A549 (cell line): ENCODE measurements around the gene NEXN.

Experiments used
- CEBPB ChIP-seq, 2 experiments: fragments of >200 bp in 1 of 2; sonication (Bioruptor Twin) in 1 of 2; formaldehyde crosslinking in 1 of 2; IDR thresholded peaks; 2 replicates each; pipeline ENCODE4 v1.6.1; 2012 to 2016
- CTCF ChIP-seq: fragments of >200 bp; sonication (Bioruptor Twin); formaldehyde crosslinking; IDR thresholded peaks from 3 replicates; pipeline ENCODE4 v1.5.1; 2016
- MYC ChIP-seq: IDR thresholded peaks from 2 replicates; pipeline ENCODE4 v1.6.1; 2012; ENCODE audit warnings: mild to moderate bottlenecking, inconsistent platforms, low read length, improper control_type of control experiment, borderline replicate concordance
- PHF8 ChIP-seq: fragments of 200-600 bp; sonication (generic); IDR thresholded peaks from 2 replicates; pipeline ENCODE4 v1.6.1; 2016; ENCODE audit warnings: low read depth, mild to moderate bottlenecking, antibody characterized with exemption, moderate library complexity, borderline replicate concordance
- POLR2A ChIP-seq: IDR thresholded peaks from 2 replicates; pipeline ENCODE4 v1.6.1; 2012; ENCODE audit warnings: mild to moderate bottlenecking, low read length
- RAD21 ChIP-seq, 2 experiments: fragments of >200 bp in 1 of 2; sonication (Bioruptor Twin) in 1 of 2; formaldehyde crosslinking in 1 of 2; IDR thresholded peaks in 1 of 2; conservative IDR thresholded peaks in 1 of 2; 2 replicates in 1 of 2; 3 replicates in 1 of 2; pipeline ENCODE4 v1.6.1; 2012 to 2018; ENCODE audit warnings: inconsistent platforms in 1 of 2
- RCOR1 ChIP-seq: fragments of 150-350 bp; IDR thresholded peaks from 2 replicates; pipeline ENCODE4 v1.6.1; 2014; ENCODE audit warnings: antibody characterized with exemption, low read length, low read depth
- SREBF2 ChIP-seq: fragments of 450-650 bp; IDR thresholded peaks from 2 replicates; pipeline ENCODE4 v1.6.1; 2014; ENCODE audit warnings: mild to moderate bottlenecking, moderate library complexity
- TF ChIP-seq, protein P1 (sequence below): IDR thresholded peaks from 2 replicates; pipeline ENCODE4 v1.6.1; 2012
- TF ChIP-seq, protein P2 (sequence below): fragments of 200-600 bp; sonication (generic); IDR thresholded peaks from 2 replicates; pipeline ENCODE4 v1.6.1; 2016; ENCODE audit warnings: antibody characterized with exemption, mild to moderate bottlenecking, moderate library complexity

GRCh38 chr1:77888081-77888780 lies at the start of gene NEXN:
- TF ChIP-seq CTCF (no peak), MYC (no peak), RAD21 (conservative IDR thresholded peaks at IDR 0.05 in 1 of 2, IDR thresholded peaks at IDR 0.05 in 1 of 2) (no peak), CEBPB (IDR thresholded peaks at IDR 0.05) (no peak), RCOR1 (no peak), PHF8 (no peak), POLR2A (peak; percentile 17; the same call in 1 of the 2 replicates), SREBF2 (no peak)
- TF ChIP-seq, protein P1, sequence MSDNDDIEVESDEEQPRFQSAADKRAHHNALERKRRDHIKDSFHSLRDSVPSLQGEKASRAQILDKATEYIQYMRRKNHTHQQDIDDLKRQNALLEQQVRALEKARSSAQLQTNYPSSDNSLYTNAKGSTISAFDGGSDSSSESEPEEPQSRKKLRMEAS, result no peak
- TF ChIP-seq, protein P2, sequence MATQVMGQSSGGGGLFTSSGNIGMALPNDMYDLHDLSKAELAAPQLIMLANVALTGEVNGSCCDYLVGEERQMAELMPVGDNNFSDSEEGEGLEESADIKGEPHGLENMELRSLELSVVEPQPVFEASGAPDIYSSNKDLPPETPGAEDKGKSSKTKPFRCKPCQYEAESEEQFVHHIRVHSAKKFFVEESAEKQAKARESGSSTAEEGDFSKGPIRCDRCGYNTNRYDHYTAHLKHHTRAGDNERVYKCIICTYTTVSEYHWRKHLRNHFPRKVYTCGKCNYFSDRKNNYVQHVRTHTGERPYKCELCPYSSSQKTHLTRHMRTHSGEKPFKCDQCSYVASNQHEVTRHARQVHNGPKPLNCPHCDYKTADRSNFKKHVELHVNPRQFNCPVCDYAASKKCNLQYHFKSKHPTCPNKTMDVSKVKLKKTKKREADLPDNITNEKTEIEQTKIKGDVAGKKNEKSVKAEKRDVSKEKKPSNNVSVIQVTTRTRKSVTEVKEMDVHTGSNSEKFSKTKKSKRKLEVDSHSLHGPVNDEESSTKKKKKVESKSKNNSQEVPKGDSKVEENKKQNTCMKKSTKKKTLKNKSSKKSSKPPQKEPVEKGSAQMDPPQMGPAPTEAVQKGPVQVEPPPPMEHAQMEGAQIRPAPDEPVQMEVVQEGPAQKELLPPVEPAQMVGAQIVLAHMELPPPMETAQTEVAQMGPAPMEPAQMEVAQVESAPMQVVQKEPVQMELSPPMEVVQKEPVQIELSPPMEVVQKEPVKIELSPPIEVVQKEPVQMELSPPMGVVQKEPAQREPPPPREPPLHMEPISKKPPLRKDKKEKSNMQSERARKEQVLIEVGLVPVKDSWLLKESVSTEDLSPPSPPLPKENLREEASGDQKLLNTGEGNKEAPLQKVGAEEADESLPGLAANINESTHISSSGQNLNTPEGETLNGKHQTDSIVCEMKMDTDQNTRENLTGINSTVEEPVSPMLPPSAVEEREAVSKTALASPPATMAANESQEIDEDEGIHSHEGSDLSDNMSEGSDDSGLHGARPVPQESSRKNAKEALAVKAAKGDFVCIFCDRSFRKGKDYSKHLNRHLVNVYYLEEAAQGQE, result no peak
